BE2C (cell line): ENCODE results near the gene MYO7B.

ENCODE experiments used
- DNase-seq: peaks from one replicate; pipeline ENCODE4 v3.0.0-alpha.2; 2020
- H3K27me3 ChIP-seq: fragments of 250-450 bp; sonication (Bioruptor Pico); 2 replicates; pipeline ENCODE4 v1.5.1; 2020; ENCODE audit warnings: mild to moderate bottlenecking
- H3K36me3 ChIP-seq: fragments of 250-450 bp; sonication (Bioruptor Pico); 2 replicates; pipeline ENCODE4 v1.5.1; 2020; ENCODE audit warnings: mild to moderate bottlenecking
- H3K4me1 ChIP-seq: fragments of 250-450 bp; sonication (Bioruptor Pico); 2 replicates; pipeline ENCODE4 v1.5.1; 2020
- H3K4me3 ChIP-seq: 2 replicates; pipeline ENCODE4 v1.5.1; 2011; ENCODE audit warnings: low read depth, low read length
- H3K9me3 ChIP-seq: fragments of 250-450 bp; sonication (Bioruptor Pico); 2 replicates; pipeline ENCODE4 v1.5.1; 2020
- CTCF ChIP-seq: IDR thresholded peaks from 2 replicates; pipeline ENCODE4 v1.5.1; 2012; ENCODE audit warnings: mild to moderate bottlenecking, low read depth, low read length

MYO7B gene

DNA sequence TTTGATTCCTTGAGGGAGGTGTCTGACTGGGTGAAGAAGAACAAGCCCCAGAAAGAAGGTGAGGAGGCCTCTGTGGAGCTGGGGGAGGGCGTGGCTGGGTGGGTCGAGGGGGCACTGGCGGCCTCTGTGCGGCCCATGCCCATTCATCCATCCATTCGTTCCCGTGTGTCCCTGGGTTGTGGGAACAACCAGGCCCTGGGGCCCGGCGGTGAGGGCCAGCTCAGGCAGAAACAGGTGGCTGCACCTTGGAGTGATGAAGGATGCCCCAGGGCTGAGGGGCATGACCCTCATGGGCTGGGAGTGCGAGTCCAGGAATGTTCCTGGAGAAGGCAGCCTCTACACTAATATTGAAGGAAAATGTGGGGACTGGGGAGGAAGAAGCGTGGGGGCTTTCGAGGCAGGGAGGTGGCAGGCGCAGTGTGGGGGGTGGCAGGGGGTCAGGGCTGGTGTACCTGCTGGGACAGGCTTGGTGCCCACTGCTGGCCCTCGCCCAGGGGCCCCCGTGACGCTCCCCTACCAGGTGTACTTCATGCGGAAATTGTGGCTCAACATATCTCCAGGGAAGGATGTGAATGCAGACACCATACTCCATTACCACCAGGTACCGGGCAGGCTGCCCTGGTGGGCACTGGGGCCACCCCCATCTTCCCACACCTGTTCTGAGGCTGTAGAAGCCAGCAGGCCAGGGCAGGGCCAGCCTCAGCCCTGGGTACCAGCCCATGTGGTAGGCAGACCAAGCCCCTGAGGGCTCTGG, 99.3 kb downstream of the MYO7B start:
- H3K9me3 ChIP-seq, result no peaks in the 10 kb centered on the region
- no peak for DNase-seq
- H3K4me1 ChIP-seq, result no peaks in the 10 kb centered on the region; the same call in 1 of the 2 replicates
- no peaks in the 10 kb centered on the region for H3K36me3 ChIP-seq
- no peak overlapping the region for H3K4me3 ChIP-seq
- no peaks in the 10 kb centered on the region for H3K27me3 ChIP-seq
- no peak for TF ChIP-seq CTCF

DNA sequence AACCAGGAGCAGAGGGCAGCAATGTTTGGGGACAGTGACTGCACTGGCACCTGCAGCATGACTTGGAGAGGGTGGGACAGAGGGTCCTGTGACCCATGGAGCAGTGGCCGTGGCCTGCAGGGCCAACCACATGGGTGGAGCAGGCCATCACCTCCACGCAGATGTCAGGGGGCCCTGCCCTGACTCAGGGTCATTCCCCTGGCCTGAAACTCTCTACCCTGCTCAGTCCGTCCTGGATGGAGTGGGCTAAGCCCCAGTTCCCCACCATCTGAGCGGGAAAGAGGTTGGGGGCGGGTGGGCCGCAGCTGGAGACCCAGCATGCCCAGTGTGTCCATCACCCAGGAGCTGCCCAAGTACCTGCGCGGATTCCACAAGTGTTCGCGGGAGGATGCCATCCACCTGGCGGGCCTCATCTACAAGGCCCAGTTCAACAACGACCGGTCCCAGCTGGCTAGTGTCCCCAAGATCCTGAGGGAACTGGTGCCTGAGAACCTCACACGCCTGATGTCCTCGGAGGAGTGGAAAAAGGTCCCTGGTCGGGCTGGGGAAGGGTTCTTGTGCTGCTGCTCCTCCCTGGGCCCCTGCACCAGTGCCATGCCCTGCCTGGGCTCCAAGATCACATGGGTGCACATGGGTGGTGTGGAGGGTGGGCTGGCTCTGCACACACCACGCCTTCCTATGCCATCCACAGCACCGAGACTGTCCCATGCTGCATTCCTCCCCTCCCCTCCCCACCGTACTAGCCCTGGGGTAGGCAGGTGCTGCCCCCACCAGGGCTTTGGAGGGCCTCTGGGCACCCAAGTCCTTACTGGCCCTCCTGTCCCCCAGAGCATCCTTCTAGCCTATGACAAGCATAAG, 100.1 kb downstream of the MYO7B start:
- no peak for TF ChIP-seq CTCF
- DNase-seq, result no peak
- no peaks in the 10 kb centered on the region for H3K9me3 ChIP-seq
- H3K27me3 ChIP-seq, result no peaks in the 10 kb centered on the region
- peaks cover 6% of the 10 kb centered on the region for H3K4me1 ChIP-seq
- no peak overlapping the region for H3K4me3 ChIP-seq
- no peaks in the 10 kb centered on the region for H3K36me3 ChIP-seq

GRCh38 chr2:127636248-127637235, 101.1 kb downstream of the MYO7B start:
- no peak for TF ChIP-seq CTCF
- Histone ChIP-seq H3K36me3 (no peaks in the 10 kb centered on the region), H3K4me1 (peaks cover 6% of the 10 kb centered on the region), H3K4me3 (no peak overlapping the region), H3K27me3 (no peaks in the 10 kb centered on the region), H3K9me3 (no peaks in the 10 kb centered on the region)
- DNase-seq, result no peak

GRCh38 chr2:127637236-127637630, 101.8 kb downstream of the MYO7B start:
- H3K4me3 ChIP-seq, result no peak overlapping the region
- no peak for TF ChIP-seq CTCF
- H3K36me3 ChIP-seq, result no peaks in the 10 kb centered on the region
- no peaks in the 10 kb centered on the region for H3K9me3 ChIP-seq
- H3K27me3 ChIP-seq, result no peaks in the 10 kb centered on the region
- no peak for DNase-seq
- peaks cover 6% of the 10 kb centered on the region for H3K4me1 ChIP-seq

DNA sequence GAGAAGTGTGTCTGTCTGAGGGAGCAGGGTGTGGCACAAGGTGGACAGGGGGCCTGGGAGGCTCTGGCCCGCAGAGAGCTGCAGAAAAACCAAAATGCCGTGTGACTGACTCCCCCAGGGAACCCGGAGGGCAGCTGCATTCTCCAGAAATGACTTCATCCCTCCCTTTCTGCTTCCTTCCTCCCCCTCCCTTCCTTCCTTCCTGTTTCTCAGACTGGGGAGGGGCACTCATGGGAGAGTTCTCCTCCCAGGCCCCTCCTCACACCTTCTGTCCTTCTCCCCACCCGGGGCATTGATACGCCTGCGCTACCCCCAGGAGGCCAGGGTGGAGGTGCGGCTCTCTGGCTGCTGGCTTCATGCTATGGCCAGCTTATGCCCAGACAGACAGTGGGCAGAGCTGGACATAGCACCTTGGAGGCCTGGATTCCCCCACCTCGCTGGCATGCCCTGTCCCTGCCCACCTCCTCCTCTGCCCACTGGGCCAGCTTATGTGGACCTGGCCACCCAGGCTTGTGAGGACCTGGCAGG, 102.3 kb downstream of the MYO7B start:
- Histone ChIP-seq H3K9me3 (no peaks in the 10 kb centered on the region), H3K4me3 (no peak overlapping the region), H3K27me3 (no peaks in the 10 kb centered on the region), H3K4me1 (peaks cover 6% of the 10 kb centered on the region), H3K36me3 (no peaks in the 10 kb centered on the region)
- DNase-seq, result no peak
- TF ChIP-seq CTCF, result no peak
